Ishikawa (cell line): ENCODE measurements around the gene KTN1.

ENCODE experiments used
- CEBPB ChIP-seq: IDR thresholded peaks from 2 replicates; pipeline ENCODE4 v1.6.1; 2012
- CREB1 ChIP-seq: IDR thresholded peaks from 2 replicates; pipeline ENCODE4 v1.6.1; 2012; ENCODE audit warnings: low read depth
- EGR1 ChIP-seq: IDR thresholded peaks from 2 replicates; pipeline ENCODE4 v1.6.1; 2012
- EP300 ChIP-seq: IDR thresholded peaks from 2 replicates; pipeline ENCODE4 v1.6.1; 2012; ENCODE audit warnings: borderline replicate concordance
- MAX ChIP-seq: IDR thresholded peaks from 2 replicates; pipeline ENCODE4 v1.6.1; 2012
- RAD21 ChIP-seq: IDR thresholded peaks from 2 replicates; pipeline ENCODE4 v1.6.1; 2012; ENCODE audit warnings: low read depth
- REST ChIP-seq: IDR thresholded peaks from 2 replicates; pipeline ENCODE4 v1.6.1; 2012; ENCODE audit warnings: low read depth, mild to moderate bottlenecking
- TAF1 ChIP-seq: IDR thresholded peaks from 2 replicates; pipeline ENCODE4 v1.6.1; 2012; ENCODE audit warnings: low read depth, mild to moderate bottlenecking
- TCF12 ChIP-seq: IDR thresholded peaks from 2 replicates; pipeline ENCODE4 v1.6.1; 2012; ENCODE audit warnings: low read depth
- TEAD4 ChIP-seq: IDR thresholded peaks from 2 replicates; pipeline ENCODE4 v1.6.1; 2012
- USF1 ChIP-seq: IDR thresholded peaks from 2 replicates; pipeline ENCODE4 v1.6.1; 2012
- YY1 ChIP-seq: IDR thresholded peaks from 2 replicates; pipeline ENCODE4 v1.6.1; 2012; ENCODE audit warnings: low read depth

GRCh38 chr14:55593698-55594097, 13.7 kb downstream of the KTN1 start:
- TF ChIP-seq EP300 (no peak), YY1 (no peak), TEAD4 (no peak), RAD21 (no peak), TCF12 (no peak), MAX (no peak), CREB1 (no peak), CEBPB (no peak), USF1 (no peak), EGR1 (no peak), TAF1 (no peak), REST (no peak)
